ENCODE results near the gene ANKRD36C.
"Not testable (repeated sequence)": the region's sequence is repeated elsewhere in the genome, so short reads cannot be mapped to it uniquely, and the experiment has no call there.

ANKRD36C gene

GRCh38 chr2:95817521-95817920 is 174.1 kb downstream of the ANKRD36C start:
- not testable (repeated sequence) for H3K27me3 ChIP-seq (ENCODE audit: low read depth, low read length); H3K36me3 ChIP-seq (replicated peaks; ENCODE audit: low read depth, low read length); H3K79me2 ChIP-seq (ENCODE audit: low read length); H2AFZ ChIP-seq (ENCODE audit: low read depth, low read length); H3K4me2 ChIP-seq (ENCODE audit: low read length); H4K20me1 ChIP-seq (ENCODE audit: insufficient read depth, low read length); H3K9ac ChIP-seq (ENCODE audit: low read length); H3K4me3 ChIP-seq (ENCODE audit: low read length); H3K27ac ChIP-seq (ENCODE audit: low read length); H3K4me1 ChIP-seq (ENCODE audit: low read length); H3K9me3 ChIP-seq (ENCODE audit: insufficient read depth, low read length)

- H3K27ac ChIP-seq (ENCODE audit: low read length); H3K4me2 ChIP-seq (ENCODE audit: low read length); H3K4me1 ChIP-seq (ENCODE audit: low read length); H4K20me1 ChIP-seq (ENCODE audit: insufficient read depth, low read length); H3K4me3 ChIP-seq (ENCODE audit: low read length); H3K9ac ChIP-seq (ENCODE audit: low read length); H3K27me3 ChIP-seq (ENCODE audit: low read depth, low read length); H3K79me2 ChIP-seq (ENCODE audit: low read length); H3K36me3 ChIP-seq (replicated peaks; ENCODE audit: low read depth, low read length); H3K9me3 ChIP-seq (ENCODE audit: insufficient read depth, low read length); H2AFZ ChIP-seq (ENCODE audit: low read depth, low read length): not testable (repeated sequence)
Measured at GRCh38 chr2:95813311-95813710, 178.3 kb downstream of the ANKRD36C start.

- Histone ChIP-seq H3K9ac (ENCODE audit: low read length) (no peak overlapping the region), H3K4me2 (ENCODE audit: low read length) (no peak overlapping the region), H3K4me3 (ENCODE audit: low read length) (no peak overlapping the region), H3K27me3 (ENCODE audit: low read depth, low read length) (no peaks in the 10 kb centered on the region), H3K79me2 (ENCODE audit: low read length) (no peaks in the 10 kb centered on the region), H3K36me3 (replicated peaks; ENCODE audit: low read depth, low read length) (no peaks in the 10 kb centered on the region), H2AFZ (ENCODE audit: low read depth, low read length) (no peak overlapping the region), H3K27ac (ENCODE audit: low read length) (no peak overlapping the region), H3K4me1 (ENCODE audit: low read length) (no peaks in the 10 kb centered on the region), H3K9me3 (ENCODE audit: insufficient read depth, low read length) (no peaks in the 10 kb centered on the region), H4K20me1 (ENCODE audit: insufficient read depth, low read length) (no peaks in the 10 kb centered on the region)
- TF ChIP-seq CTCF (IDR thresholded peaks at IDR 0.05; ENCODE audit: low read depth, low read length) (no peak), EZH2phosphoT487 (IDR thresholded peaks at IDR 0.05; ENCODE audit: low read depth) (no peak)
Measured at GRCh38 chr2:95799892-95800291, 191.7 kb downstream of the ANKRD36C start.

- H2AFZ ChIP-seq (ENCODE audit: low read depth, low read length); H3K4me3 ChIP-seq (ENCODE audit: low read length); H3K4me2 ChIP-seq (ENCODE audit: low read length); H3K27ac ChIP-seq (ENCODE audit: low read length); H3K9me3 ChIP-seq (ENCODE audit: insufficient read depth, low read length); H3K4me1 ChIP-seq (ENCODE audit: low read length); H4K20me1 ChIP-seq (ENCODE audit: insufficient read depth, low read length); H3K9ac ChIP-seq (ENCODE audit: low read length); H3K79me2 ChIP-seq (ENCODE audit: low read length); H3K27me3 ChIP-seq (ENCODE audit: low read depth, low read length); H3K36me3 ChIP-seq (replicated peaks; ENCODE audit: low read depth, low read length): not testable (repeated sequence)
Measured at GRCh38 chr2:95799147-95799889, 192.3 kb downstream of the ANKRD36C start.

GRCh38 chr2:95796249-95797099 is 195.2 kb downstream of the ANKRD36C start:
- H2AFZ ChIP-seq (ENCODE audit: low read depth, low read length); H3K27me3 ChIP-seq (ENCODE audit: low read depth, low read length); H4K20me1 ChIP-seq (ENCODE audit: insufficient read depth, low read length); H3K4me2 ChIP-seq (ENCODE audit: low read length); H3K36me3 ChIP-seq (replicated peaks; ENCODE audit: low read depth, low read length); H3K27ac ChIP-seq (ENCODE audit: low read length); H3K4me3 ChIP-seq (ENCODE audit: low read length); H3K79me2 ChIP-seq (ENCODE audit: low read length); H3K9ac ChIP-seq (ENCODE audit: low read length); H3K9me3 ChIP-seq (ENCODE audit: insufficient read depth, low read length); H3K4me1 ChIP-seq (ENCODE audit: low read length): not testable (repeated sequence)

GRCh38 chr2:95793970-95794369 is 197.7 kb downstream of the ANKRD36C start:
- not testable (repeated sequence) for H3K4me1 ChIP-seq (ENCODE audit: low read length); H3K36me3 ChIP-seq (replicated peaks; ENCODE audit: low read depth, low read length); H4K20me1 ChIP-seq (ENCODE audit: insufficient read depth, low read length); H3K9ac ChIP-seq (ENCODE audit: low read length); H3K4me2 ChIP-seq (ENCODE audit: low read length); H3K27me3 ChIP-seq (ENCODE audit: low read depth, low read length); H3K79me2 ChIP-seq (ENCODE audit: low read length); H3K9me3 ChIP-seq (ENCODE audit: insufficient read depth, low read length); H3K27ac ChIP-seq (ENCODE audit: low read length); H3K4me3 ChIP-seq (ENCODE audit: low read length); H2AFZ ChIP-seq (ENCODE audit: low read depth, low read length)

GRCh38 chr2:95790180-95790579 is 201.4 kb downstream of the ANKRD36C start:
- not testable (repeated sequence) for H3K9me3 ChIP-seq (ENCODE audit: insufficient read depth, low read length); H3K4me2 ChIP-seq (ENCODE audit: low read length)

GRCh38 chr2:95789385-95789784 is 202.2 kb downstream of the ANKRD36C start:
- not testable (repeated sequence) for H3K4me2 ChIP-seq (ENCODE audit: low read length); H3K4me3 ChIP-seq (ENCODE audit: low read length); H3K4me1 ChIP-seq (ENCODE audit: low read length); H3K27ac ChIP-seq (ENCODE audit: low read length); H2AFZ ChIP-seq (ENCODE audit: low read depth, low read length); H3K36me3 ChIP-seq (replicated peaks; ENCODE audit: low read depth, low read length); H3K79me2 ChIP-seq (ENCODE audit: low read length); H3K9ac ChIP-seq (ENCODE audit: low read length); H4K20me1 ChIP-seq (ENCODE audit: insufficient read depth, low read length); H3K9me3 ChIP-seq (ENCODE audit: insufficient read depth, low read length); H3K27me3 ChIP-seq (ENCODE audit: low read depth, low read length)

More at GRCh38 chr2:95790180-95790579, 201.4 kb downstream of the ANKRD36C start:
- not testable (repeated sequence) for H3K4me3 ChIP-seq (ENCODE audit: low read length); H3K4me1 ChIP-seq (ENCODE audit: low read length); H3K9ac ChIP-seq (ENCODE audit: low read length); H3K27me3 ChIP-seq (ENCODE audit: low read depth, low read length); H2AFZ ChIP-seq (ENCODE audit: low read depth, low read length); H3K79me2 ChIP-seq (ENCODE audit: low read length); H4K20me1 ChIP-seq (ENCODE audit: insufficient read depth, low read length); H3K36me3 ChIP-seq (replicated peaks; ENCODE audit: low read depth, low read length); H3K27ac ChIP-seq (ENCODE audit: low read length)
